Immature natural killer cell (primary cell): ENCODE data around the gene KHK. TPM values are rescaled to one million over a fixed set of nuclear protein-coding genes. Genes with fewer than 3 reads are reported as not detected.

ENCODE experiments used
- DNase-seq, 3 donors: peaks; one replicate each; pipeline ENCODE4 v3.0.0; 2022; ENCODE audit warnings: mixed read lengths in 1 of 3
- H3K27ac Mint-ChIP-seq, 6 donors: one replicate each; pipeline ENCODE4 v1.8.0; 2020; ENCODE audit warnings: mixed read lengths in 6 of 6, mild to moderate bottlenecking in 5 of 6, inconsistent platforms in 4 of 6, moderate library complexity in 3 of 6
- H3K27me3 Mint-ChIP-seq, 3 donors: one replicate each; pipeline ENCODE4 v1.8.0; 2020 to 2021; ENCODE audit warnings: low read depth in 3 of 3, mild to moderate bottlenecking in 3 of 3, mixed read lengths in 3 of 3, moderate library complexity in 3 of 3, inconsistent platforms in 1 of 3
- H3K36me3 Mint-ChIP-seq, 3 donors: one replicate each; pipeline ENCODE4 v1.8.0; 2020; ENCODE audit warnings: mixed read lengths in 3 of 3, inconsistent platforms in 2 of 3, mild to moderate bottlenecking in 2 of 3
- H3K4me1 Mint-ChIP-seq, 2 donors: one replicate each; pipeline ENCODE4 v1.8.0; 2020; ENCODE audit warnings: inconsistent platforms in 2 of 2, mild to moderate bottlenecking in 2 of 2, mixed read lengths in 2 of 2, moderate library complexity in 1 of 2
- H3K4me3 Mint-ChIP-seq, 5 donors: one replicate each; pipeline ENCODE4 v1.8.0; 2020; ENCODE audit warnings: mild to moderate bottlenecking in 5 of 5, mixed read lengths in 5 of 5, inconsistent platforms in 3 of 5, moderate library complexity in 3 of 5
- H3K9me3 Mint-ChIP-seq, 6 donors: one replicate each; pipeline ENCODE4 v1.8.0; 2020; ENCODE audit warnings: mild to moderate bottlenecking in 6 of 6, mixed read lengths in 6 of 6, inconsistent platforms in 4 of 6, moderate library complexity in 3 of 6
- polyA plus RNA-seq, 3 donors: library from polyadenylated mRNA; unstranded; fragments of 300-500 nt; fragmentation: Illumina TruSeq; gene quantifications; one replicate each; pipeline ENCODE4 v1.2.3, GENCODE V29; 2021

KHK gene
- polyA plus RNA-seq, 3 donors from 2014 or later, result 7.0 to 9.5 (median 8.4) TPM

GRCh38 chr2:27123302-27124150 is 37.0 kb downstream of the KHK start, which contains the start of gene ABHD1:
Gene ABHD1 (plus strand): TSS chr2:27123815. CDS start chr2:27123949, 134 bp downstream.
- no peaks in the 10 kb centered on the region for H3K9me3 Mint-ChIP-seq
- DNase-seq, result peak; percentile 72 to 77 (median 74)
- peaks cover 7 to 11% (median 10%) of the 10 kb centered on the region in 3 donors for H3K27me3 Mint-ChIP-seq
- H3K4me3 Mint-ChIP-seq, result peak within 1 kb of the TSS; percentile 88 to 95 (median 93)
- peaks cover 0 to 3% (median 0%) of the 10 kb centered on the region in 3 donors for H3K36me3 Mint-ChIP-seq
- H3K27ac Mint-ChIP-seq, result peak within 1 kb of the TSS; percentile 81 to 94 (median 90)
- peaks cover 21 to 22% of the 10 kb centered on the region in 2 donors for H3K4me1 Mint-ChIP-seq

GRCh38 chr2:27125104-27125503 is 38.5 kb downstream of the KHK start:
- H3K36me3 Mint-ChIP-seq, result peaks cover 0 to 5% (median under 1%) of the 10 kb centered on the region in 3 donors
- peak overlapping the region in 2 of 5 donors; percentile 52 to 65 for H3K4me3 Mint-ChIP-seq
- H3K9me3 Mint-ChIP-seq, result no peaks in the 10 kb centered on the region
- DNase-seq, result no peak
- peaks cover 3 to 7% (median 6%) of the 10 kb centered on the region in 3 donors for H3K27me3 Mint-ChIP-seq
- peaks cover 16 to 19% of the 10 kb centered on the region in 2 donors for H3K4me1 Mint-ChIP-seq
- H3K27ac Mint-ChIP-seq, result peak overlapping the region in 3 of 6 donors; percentile 23 to 91 (median 34)

GRCh38 chr2:27126252-27126710 is 39.7 kb downstream of the KHK start:
- Mint-ChIP-seq H3K27ac (peak overlapping the region in 4 of 6 donors; percentile 0 to 66 (median 25)), H3K4me3 (no peak overlapping the region), H3K27me3 (peaks cover 3 to 6% (median 3%) of the 10 kb centered on the region in 3 donors), H3K36me3 (peaks cover 0 to 15% (median 0%) of the 10 kb centered on the region in 3 donors), H3K4me1 (peaks cover 17% of the 10 kb centered on the region in 2 donors), H3K9me3 (no peaks in the 10 kb centered on the region)
- no peak for DNase-seq

GRCh38 chr2:27127883-27128667 is 41.5 kb downstream of the KHK start:
- Mint-ChIP-seq H3K27ac (no peak overlapping the region), H3K4me1 (peaks cover 11 to 23% of the 10 kb centered on the region in 2 donors), H3K4me3 (no peak overlapping the region), H3K27me3 (peaks cover 1 to 5% (median 3%) of the 10 kb centered on the region in 3 donors), H3K9me3 (no peaks in the 10 kb centered on the region), H3K36me3 (peaks cover 0 to 15% (median 0%) of the 10 kb centered on the region in 3 donors)
- DNase-seq, result no peak

- peak overlapping the region in 5 of 6 donors; percentile 43 to 67 (median 52) for H3K27ac Mint-ChIP-seq
- DNase-seq, result no peak
- H3K4me1 Mint-ChIP-seq, result peaks cover 15 to 26% of the 10 kb centered on the region in 2 donors
- H3K36me3 Mint-ChIP-seq, result peaks cover 0 to 15% (median 0%) of the 10 kb centered on the region in 3 donors
- no peaks in the 10 kb centered on the region for H3K9me3 Mint-ChIP-seq
- H3K27me3 Mint-ChIP-seq, result peaks cover 1 to 9% (median 6%) of the 10 kb centered on the region in 3 donors
- H3K4me3 Mint-ChIP-seq, result no peak overlapping the region
Observed at GRCh38 chr2:27128668-27129571, 42.3 kb downstream of the KHK start.

- Mint-ChIP-seq H3K27me3 (peaks cover 5 to 10% (median 10%) of the 10 kb centered on the region in 3 donors), H3K9me3 (no peaks in the 10 kb centered on the region), H3K4me3 (no peak overlapping the region), H3K4me1 (peaks cover 16 to 31% of the 10 kb centered on the region in 2 donors), H3K27ac (peak overlapping the region in 1 of 6 donors; percentile 51), H3K36me3 (peaks cover 0 to 15% (median 0%) of the 10 kb centered on the region in 3 donors)
- DNase-seq, result no peak
Observed at GRCh38 chr2:27130396-27130795, 43.8 kb downstream of the KHK start.

- H3K4me1 Mint-ChIP-seq, result peaks cover 16 to 33% of the 10 kb centered on the region in 2 donors
- peak overlapping the region in 1 of 5 donors; percentile 21 for H3K4me3 Mint-ChIP-seq
Observed at GRCh38 chr2:27131429-27131828, 44.9 kb downstream of the KHK start.

GRCh38 chr2:27133195-27133875 is 46.8 kb downstream of the KHK start:
- peak overlapping the region; percentile 79 to 95 (median 86) for H3K27ac Mint-ChIP-seq
- H3K4me3 Mint-ChIP-seq, result peak overlapping the region; percentile 91 to 95 (median 94)
- peak in 1 of 3 donors; percentile 7 for DNase-seq
- H3K36me3 Mint-ChIP-seq, result peaks cover 0 to 15% (median 0%) of the 10 kb centered on the region in 3 donors
- peaks cover 5 to 12% (median 10%) of the 10 kb centered on the region in 3 donors for H3K27me3 Mint-ChIP-seq
- peaks cover 16 to 33% of the 10 kb centered on the region in 2 donors for H3K4me1 Mint-ChIP-seq
- H3K9me3 Mint-ChIP-seq, result no peaks in the 10 kb centered on the region

More at GRCh38 chr2:27131429-27131828, 44.9 kb downstream of the KHK start:
- Mint-ChIP-seq H3K36me3 (peaks cover 0 to 15% (median 0%) of the 10 kb centered on the region in 3 donors), H3K27me3 (peaks cover 5 to 12% (median 10%) of the 10 kb centered on the region in 3 donors), H3K9me3 (no peaks in the 10 kb centered on the region), H3K27ac (peak overlapping the region in 2 of 6 donors; percentile 28 to 55)
- DNase-seq, result no peak

- peaks cover 5 to 12% (median 10%) of the 10 kb centered on the region in 3 donors for H3K27me3 Mint-ChIP-seq
- H3K4me1 Mint-ChIP-seq, result peaks cover 16 to 33% of the 10 kb centered on the region in 2 donors
- peak; percentile 99 for DNase-seq
- no peaks in the 10 kb centered on the region for H3K9me3 Mint-ChIP-seq
- peak within 1 kb of the TSS; percentile 91 to 95 (median 94) for H3K4me3 Mint-ChIP-seq
- H3K27ac Mint-ChIP-seq, result peak within 1 kb of the TSS; percentile 91 to 98 (median 96)
- H3K36me3 Mint-ChIP-seq, result peaks cover 0 to 12% (median 0%) of the 10 kb centered on the region in 3 donors
Observed at GRCh38 chr2:27133905-27134780, 47.6 kb downstream of the KHK start, which contains the start of gene PREB. Gene PREB (minus strand): TSS chr2:27134636. CDS start chr2:27134421, 215 bp downstream.

GRCh38 chr2:27134781-27135477 is 48.4 kb downstream of the KHK start:
- DNase-seq, result no peak
- Mint-ChIP-seq H3K27me3 (peaks cover 5 to 12% (median 10%) of the 10 kb centered on the region in 3 donors), H3K4me1 (peaks cover 16 to 33% of the 10 kb centered on the region in 2 donors)

More at GRCh38 chr2:27134781-27135477, 48.4 kb downstream of the KHK start:
- Mint-ChIP-seq H3K9me3 (no peaks in the 10 kb centered on the region), H3K27ac (peak overlapping the region; percentile 91 to 98 (median 96)), H3K36me3 (peaks cover 0 to 12% (median 0%) of the 10 kb centered on the region in 3 donors), H3K4me3 (peak overlapping the region; percentile 91 to 95 (median 94))
